CD14-positive monocyte (primary cell): ENCODE measurements around the gene S100A13. TPM values are rescaled to one million over a fixed set of nuclear protein-coding genes. Genes with fewer than 3 reads are reported as not detected.

Experiments
- DNase-seq, 3 donors: peaks; one replicate each; pipeline ENCODE4 v3.0.0-alpha.2; 2011 to 2022
- H2AFZ ChIP-seq: 2 replicates; pipeline ENCODE4 v1.6.0; 2012; ENCODE audit warnings: mild to moderate bottlenecking, low read depth, low read length, inconsistent platforms; ENCODE audit not compliant: insufficient read depth, poor library complexity, severe bottlenecking
- H3K27ac ChIP-seq, 2 donors: 1 replicate in 1 of 2; 2 replicates in 1 of 2; pipeline ENCODE4 v1.5.1; 2012 to 2013; ENCODE audit warnings: low read length in 2 of 2, control low read depth in 1 of 2, inconsistent platforms in 1 of 2, low read depth in 1 of 2, mild to moderate bottlenecking in 1 of 2
- H3K27me3 ChIP-seq, 2 donors: one replicate each; pipeline versions ENCODE4 v1.6.0 to v1.6.1; 2011 to 2013; ENCODE audit warnings: low read length in 2 of 2; ENCODE audit not compliant: control insufficient read depth in 2 of 2, insufficient read depth in 2 of 2
- H3K36me3 ChIP-seq, 2 donors: replicated peaks in 1 of 2; 1 replicate in 1 of 2; 2 replicates in 1 of 2; pipeline versions ENCODE4 v1.5.1 to v1.6.1; 2012 to 2013; ENCODE audit warnings: low read length in 2 of 2, control low read depth in 1 of 2, inconsistent platforms in 1 of 2, mild to moderate bottlenecking in 1 of 2; ENCODE audit not compliant: insufficient read depth in 2 of 2, control insufficient read depth in 1 of 2
- H3K4me1 ChIP-seq, 2 donors: 1 replicate in 1 of 2; 2 replicates in 1 of 2; pipeline versions ENCODE4 v1.5.1 to v1.6.1; 2012 to 2013; ENCODE audit warnings: low read length in 2 of 2, control low read depth in 1 of 2, inconsistent platforms in 1 of 2, mild to moderate bottlenecking in 1 of 2, moderate library complexity in 1 of 2; ENCODE audit not compliant: insufficient read depth in 2 of 2, control insufficient read depth in 1 of 2
- H3K4me2 ChIP-seq: replicated peaks from 2 replicates; pipeline ENCODE3; 2012; ENCODE audit warnings: low read length, moderate library complexity, mild to moderate bottlenecking; ENCODE audit not compliant: poor library complexity, severe bottlenecking; ENCODE audit errors: extremely low read depth
- H3K4me3 ChIP-seq, 3 experiments: fragments of 200-600 bp in 1 of 3; sonication (generic) in 1 of 3; replicated peaks in 1 of 3; 1 replicate in 2 of 3; 2 replicates in 1 of 3; pipeline ENCODE4 v1.5.1; 2011 to 2013; ENCODE audit warnings: low read length in 3 of 3, mild to moderate bottlenecking in 3 of 3, control low read depth in 2 of 3, low read depth in 2 of 3, inconsistent platforms in 1 of 3, moderate library complexity in 1 of 3
- H3K79me2 ChIP-seq: 2 replicates; pipeline ENCODE4 v1.6.0; 2012; ENCODE audit warnings: mild to moderate bottlenecking, control low read depth, inconsistent platforms, low read length, moderate library complexity; ENCODE audit not compliant: insufficient read depth
- H3K9ac ChIP-seq: 2 replicates; pipeline ENCODE4 v1.6.0; 2017; ENCODE audit warnings: low read length, mild to moderate bottlenecking; ENCODE audit not compliant: insufficient read depth, poor library complexity, severe bottlenecking
- H3K9me3 ChIP-seq, 2 donors: replicated peaks in 1 of 2; 1 replicate in 1 of 2; 2 replicates in 1 of 2; pipeline versions ENCODE4 v1.5.1 to v1.6.1; 2012 to 2013; ENCODE audit warnings: low read length in 2 of 2, control low read depth in 1 of 2; ENCODE audit not compliant: control insufficient read depth in 1 of 2, insufficient read depth in 1 of 2
- H4K20me1 ChIP-seq: 2 replicates; pipeline ENCODE4 v1.6.0; 2012; ENCODE audit warnings: mild to moderate bottlenecking, low read length, control low read depth, moderate library complexity; ENCODE audit not compliant: insufficient read depth
- H3K27ac Mint-ChIP-seq, 7 donors: one replicate each; pipeline ENCODE4 v1.8.0; 2020; ENCODE audit warnings: mild to moderate bottlenecking in 7 of 7, mixed read lengths in 7 of 7, moderate library complexity in 6 of 7, inconsistent platforms in 2 of 7
- H3K27me3 Mint-ChIP-seq, 3 donors: one replicate each; pipeline ENCODE4 v1.8.0; 2021 to 2022; ENCODE audit warnings: low read depth in 3 of 3, mild to moderate bottlenecking in 3 of 3, mixed read lengths in 3 of 3, moderate library complexity in 3 of 3, inconsistent platforms in 1 of 3
- H3K36me3 Mint-ChIP-seq, 2 donors: one replicate each; pipeline ENCODE4 v1.8.0; 2020; ENCODE audit warnings: mixed read lengths in 2 of 2, inconsistent platforms in 1 of 2, mild to moderate bottlenecking in 1 of 2
- H3K4me1 Mint-ChIP-seq: one replicate; pipeline ENCODE4 v1.8.0; 2020; ENCODE audit warnings: mild to moderate bottlenecking, mixed read lengths
- H3K4me3 Mint-ChIP-seq, 2 donors: one replicate each; pipeline ENCODE4 v1.8.0; 2020; ENCODE audit warnings: mild to moderate bottlenecking in 2 of 2, mixed read lengths in 2 of 2, moderate library complexity in 1 of 2
- H3K9me3 Mint-ChIP-seq, 7 donors: one replicate each; pipeline ENCODE4 v1.8.0; 2020 to 2022; ENCODE audit warnings: mixed read lengths in 7 of 7, mild to moderate bottlenecking in 6 of 7, moderate library complexity in 6 of 7, inconsistent platforms in 2 of 7
- CTCF ChIP-seq: fragments of 200-600 bp; IDR thresholded peaks from one replicate; pipeline ENCODE4 v1.8.0; 2022; ENCODE audit warnings: antibody characterized with exemption, mild to moderate bottlenecking
- WGBS: methylation state at CpG from one replicate; pipeline ENCODE4 v1.1.5; 2013; ENCODE audit warnings: missing lambda C conversion rate; ENCODE audit not compliant: insufficient coverage; 5-methylcytosine and 5-hydroxymethylcytosine counted together
- intact Hi-C, 2 donors: fragments of 100-400 bp; cut with micrococcal nuclease; formaldehyde crosslinking; loops; one replicate each; pipeline versions ENCODE4 v1.15.0 to v1.15.1; 2023
- polyA plus RNA-seq, 3 donors: library from polyadenylated mRNA; depleted of rRNA in 1 of 3; unstranded in 2 of 3; stranded (reverse) in 1 of 3; fragments of 300-500 nt in 2 of 3; fragments of >200 nt in 1 of 3; fragmentation: Illumina TruSeq in 2 of 3; gene quantifications; 1 replicate in 2 of 3; 2 replicates in 1 of 3; pipeline ENCODE4 v1.2.3, GENCODE V29; 2012 to 2021

The S100A13 gene
- polyA plus RNA-seq, 3 donors: 2.5 to 13.9 (median 2.6) TPM

DNA sequence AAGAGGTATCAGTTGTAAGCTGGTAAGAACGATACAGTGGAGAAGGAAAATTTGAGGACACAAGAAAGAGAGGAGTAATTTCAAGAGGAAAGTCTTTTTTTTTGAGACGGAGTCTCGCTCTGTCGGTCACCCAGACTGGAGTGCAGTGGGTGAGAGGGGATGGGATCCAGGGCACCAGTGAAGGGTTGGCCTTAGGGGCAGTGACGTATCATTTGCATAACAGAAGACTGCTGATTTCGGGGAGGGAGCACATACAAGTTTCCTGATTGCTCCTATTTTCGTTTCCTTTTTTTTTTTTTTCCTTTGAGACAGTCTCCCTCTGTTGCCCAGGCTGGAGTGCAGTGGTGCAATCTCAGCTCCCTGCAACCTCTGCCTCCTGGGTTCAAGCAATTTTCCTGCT lies 4.2 kb downstream of the S100A13 start:
- Histone ChIP-seq H3K27me3 (peaks cover 0 to 3% of the 10 kb centered on the region in 2 donors), H3K79me2 (no peaks in the 10 kb centered on the region), H3K9ac (no peak overlapping the region), H3K4me2 (peak overlapping the region; percentile 42), H3K27ac (peak overlapping the region; percentile 16 to 56), H3K36me3 (no peaks in the 10 kb centered on the region), H4K20me1 (no peaks in the 10 kb centered on the region), H3K4me3 (peak overlapping the region in 1 of 3 experiments; percentile 23), H3K9me3 (peaks cover 0 to 4% of the 10 kb centered on the region in 2 donors), H2AFZ (peak overlapping the region; percentile 72), H3K4me1 (peaks cover 32 to 39% of the 10 kb centered on the region in 2 donors)
- Mint-ChIP-seq H3K27me3 (peaks cover 9 to 16% (median 14%) of the 10 kb centered on the region in 3 donors), H3K27ac (peak overlapping the region; percentile 58 to 87 (median 65)), H3K4me1 (peaks cover 39% of the 10 kb centered on the region), H3K4me3 (peak overlapping the region; percentile 51 to 82), H3K36me3 (peaks cover 0 to 6% of the 10 kb centered on the region in 2 donors), H3K9me3 (peaks cover 0 to 9% (median 4%) of the 10 kb centered on the region in 7 donors)
- no peak for TF ChIP-seq CTCF
- 38% methylated on average over 4 of the region's 7 CpGs for WGBS
- DNase-seq: peak; percentile 30 to 66 (median 57)
- intact Hi-C loops: loop anchor here in 1 of 2 donors (10.0 kb wide), 1 partner anchor 48 kb away; no protein-coding TSS in a partner anchor

- Mint-ChIP-seq H3K9me3 (peaks cover 0 to 9% (median 4%) of the 10 kb centered on the region in 7 donors), H3K36me3 (peaks cover 0 to 6% of the 10 kb centered on the region in 2 donors), H3K27ac (no peak overlapping the region), H3K4me1 (peaks cover 31% of the 10 kb centered on the region), H3K4me3 (no peak overlapping the region), H3K27me3 (peaks cover 0 to 2% (median 0%) of the 10 kb centered on the region in 3 donors)
- 91% methylated on average over 6 of the region's 6 CpGs for WGBS
- Histone ChIP-seq H4K20me1 (no peaks in the 10 kb centered on the region), H3K9ac (no peak overlapping the region), H3K4me2 (no peak overlapping the region), H3K27ac (no peak overlapping the region), H3K79me2 (no peaks in the 10 kb centered on the region), H3K4me3 (no peak overlapping the region), H3K27me3 (no peaks in the 10 kb centered on the region), H2AFZ (no peak overlapping the region), H3K4me1 (peaks cover 34 to 39% of the 10 kb centered on the region in 2 donors), H3K9me3 (peaks cover 0 to 4% of the 10 kb centered on the region in 2 donors), H3K36me3 (no peaks in the 10 kb centered on the region)
- intact Hi-C loops: loop anchor here in 1 of 2 donors (5.0 kb wide), 1 partner anchor 107 kb away; no protein-coding TSS in a partner anchor
- no peak for TF ChIP-seq CTCF
- no peak for DNase-seq
Measured at GRCh38 chr1:153619171-153619570, 8.1 kb downstream of the S100A13 start.
